Measurements from ENCODE around the gene SAP30. TPM values are rescaled to one million over a fixed set of nuclear protein-coding genes. Genes with fewer than 3 reads are reported as not detected.
A peak's percentile ranks its signal among the peaks of the same experiment; 100 is the strongest.

Gene SAP30
- total and polyA plus RNA-seq, 9 of the 15 experiments (the other 6 are each of a cell fraction or from before 2014, with no cell fraction given), result 5.9 to 51.1 (median 32.6) TPM

- intact Hi-C loops (cut with micrococcal nuclease) (loop anchor here (2.0 to 10.0 kb wide), 3 partner anchors 37 to 515 kb away; partner anchors contain the start of gene HMGB2), in situ Hi-C loops (cut with MboI) (no loop called here)
- BruUV-seq (replicated peaks), result no TSS peak
- Histone ChIP-seq H3K4me2 (ENCODE audit: insufficient read depth, low read length) (no peak overlapping the region), H3K9me1 (ENCODE audit: control insufficient read depth, insufficient read depth, low read length) (no peaks in the 10 kb centered on the region), H3K4me3 (no peak overlapping the region), H3K27ac (ENCODE audit: extremely low read depth, low read depth, low read length) (no peak overlapping the region), H4K20me1 (replicated peaks; ENCODE audit: control insufficient read depth, insufficient read depth, low read length) (no peaks in the 10 kb centered on the region), H3K9ac (ENCODE audit: insufficient read depth in 1 of 2, low read depth in 2 of 2, low read length in 2 of 2) (no peak overlapping the region), H3K79me2 (ENCODE audit: control insufficient read depth, insufficient read depth, low read length) (no peaks in the 10 kb centered on the region), H3K27me3 (ENCODE audit: control insufficient read depth in 2 of 2, insufficient read depth in 2 of 2, low read length in 2 of 2) (no peaks in the 10 kb centered on the region), H3K4me1 (replicated peaks in 1 of 2; ENCODE audit: control insufficient read depth in 2 of 2, insufficient read depth in 2 of 2, low read length in 2 of 2) (no peaks in the 10 kb centered on the region), H3K36me3 (ENCODE audit: control insufficient read depth, insufficient read depth, low read length) (no peaks in the 10 kb centered on the region), H2AFZ (ENCODE audit: low read depth, low read length) (no peak overlapping the region), H3K9me3 (replicated peaks; ENCODE audit: control insufficient read depth, insufficient read depth, low read depth, low read length) (no peaks in the 10 kb centered on the region)
- WGBS (ENCODE audit: insufficient coverage, low coverage, missing lambda C conversion rate), result 19% methylated on average over 2 of the region's 2 CpGs
- ATAC-seq (peak; percentile 56), FAIRE-seq (peak; percentile 11), DNase-seq (ENCODE audit: extremely low read depth in 1 of 4, low spot score in 3 of 4) (no peak)
- CTCF ChIA-PET (ENCODE audit: low intra/inter-chr PET ratio), result no interaction called here
- POLR2A ChIA-PET, result no interaction called here
- TF ChIP-seq SREBF2 (CRISPR knock-in tag; IDR thresholded peaks at IDR 0.05) (no peak), HINFP (tag; conservative IDR thresholded peaks at IDR 0.05; ENCODE audit: low read depth) (no peak), RFX5 (IDR thresholded peaks at IDR 0.05; ENCODE audit: low read depth, low read length) (no peak), TCFL5 (CRISPR knock-in tag; conservative IDR thresholded peaks at IDR 0.05) (no peak), E2F8 (IDR thresholded peaks at IDR 0.05; ENCODE audit: low read depth, partially characterized antibody) (no peak), STAT5B (CRISPR knock-in tag; IDR thresholded peaks at IDR 0.05) (no peak), GATAD2A (IDR thresholded peaks at IDR 0.05) (no peak), KDM1A (IDR thresholded peaks at IDR 0.05) (no peak), VEZF1 (CRISPR knock-in tag; IDR thresholded peaks at IDR 0.05) (no peak), PHF20 (IDR thresholded peaks at IDR 0.05; ENCODE audit: partially characterized antibody) (no peak), ZNF431 (CRISPR knock-in tag; IDR thresholded peaks at IDR 0.05) (no peak), HMGXB4 (CRISPR knock-in tag; IDR thresholded peaks at IDR 0.05) (no peak), SMAD3 (CRISPR knock-in tag; conservative IDR thresholded peaks at IDR 0.05) (no peak), ZBTB2 (IDR thresholded peaks at IDR 0.05) (no peak)
Observed at GRCh38 chr4:173410079-173410478, 39.3 kb downstream of the SAP30 start.
